SW480 (cell line): ENCODE measurements around the gene ECI2.

ENCODE experiments used
- DNase-seq: peaks from one replicate; pipeline ENCODE4 v3.0.0-alpha.2; 2016; ENCODE audit warnings: low spot score

Gene ECI2, protein sequence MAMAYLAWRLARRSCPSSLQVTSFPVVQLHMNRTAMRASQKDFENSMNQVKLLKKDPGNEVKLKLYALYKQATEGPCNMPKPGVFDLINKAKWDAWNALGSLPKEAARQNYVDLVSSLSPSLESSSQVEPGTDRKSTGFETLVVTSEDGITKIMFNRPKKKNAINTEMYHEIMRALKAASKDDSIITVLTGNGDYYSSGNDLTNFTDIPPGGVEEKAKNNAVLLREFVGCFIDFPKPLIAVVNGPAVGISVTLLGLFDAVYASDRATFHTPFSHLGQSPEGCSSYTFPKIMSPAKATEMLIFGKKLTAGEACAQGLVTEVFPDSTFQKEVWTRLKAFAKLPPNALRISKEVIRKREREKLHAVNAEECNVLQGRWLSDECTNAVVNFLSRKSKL

DNA sequence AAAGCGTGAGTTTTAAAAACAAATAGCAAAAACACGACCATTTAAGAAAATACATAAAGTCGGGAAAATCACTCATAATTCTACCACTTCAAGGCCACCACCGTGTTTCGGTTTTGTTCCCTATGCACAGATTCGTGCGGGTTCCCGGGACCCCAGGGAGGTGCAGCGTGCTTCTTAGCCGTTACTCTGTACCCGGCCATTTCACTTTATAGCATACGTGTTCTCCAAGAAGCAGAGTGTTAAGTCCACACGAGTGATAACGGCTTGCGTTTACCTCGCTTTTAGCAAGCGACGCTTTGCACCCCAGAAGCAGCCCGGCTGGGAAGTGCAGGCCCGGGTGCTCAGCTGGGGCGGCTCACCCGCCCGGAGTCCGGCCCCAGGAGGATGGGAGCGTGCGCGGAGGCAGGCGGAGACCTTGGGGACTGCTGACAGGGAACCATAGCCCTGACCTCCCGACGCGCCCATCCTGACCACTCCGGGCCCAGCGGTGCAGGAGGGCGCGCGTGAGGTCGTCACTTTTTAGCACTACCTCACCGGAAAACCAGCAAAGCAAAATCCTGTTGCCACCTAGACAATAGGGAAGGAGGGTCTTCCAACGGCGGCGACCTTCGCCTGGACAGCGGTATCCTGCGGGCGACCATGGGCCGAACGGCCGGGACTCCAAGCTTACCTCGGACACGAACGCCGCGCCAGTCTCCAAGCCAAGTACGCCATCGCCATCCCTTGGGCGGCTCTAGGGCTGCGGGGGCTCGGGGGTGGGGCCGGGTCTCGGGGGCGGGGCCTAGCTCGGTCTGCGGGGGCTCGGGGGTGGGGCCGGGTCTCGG lies at the start of gene ECI2:
TSS of gene ECI2 (minus strand) at position 735 of the 824 bp plus-strand sequence. CDS start at position 720, 15 bp downstream.
- DNase-seq = peak; percentile 75

GRCh38 chr6:4180652-4181255 lies 45.4 kb upstream of the ECI2 start:
- DNase-seq = peak; percentile 14

DNA sequence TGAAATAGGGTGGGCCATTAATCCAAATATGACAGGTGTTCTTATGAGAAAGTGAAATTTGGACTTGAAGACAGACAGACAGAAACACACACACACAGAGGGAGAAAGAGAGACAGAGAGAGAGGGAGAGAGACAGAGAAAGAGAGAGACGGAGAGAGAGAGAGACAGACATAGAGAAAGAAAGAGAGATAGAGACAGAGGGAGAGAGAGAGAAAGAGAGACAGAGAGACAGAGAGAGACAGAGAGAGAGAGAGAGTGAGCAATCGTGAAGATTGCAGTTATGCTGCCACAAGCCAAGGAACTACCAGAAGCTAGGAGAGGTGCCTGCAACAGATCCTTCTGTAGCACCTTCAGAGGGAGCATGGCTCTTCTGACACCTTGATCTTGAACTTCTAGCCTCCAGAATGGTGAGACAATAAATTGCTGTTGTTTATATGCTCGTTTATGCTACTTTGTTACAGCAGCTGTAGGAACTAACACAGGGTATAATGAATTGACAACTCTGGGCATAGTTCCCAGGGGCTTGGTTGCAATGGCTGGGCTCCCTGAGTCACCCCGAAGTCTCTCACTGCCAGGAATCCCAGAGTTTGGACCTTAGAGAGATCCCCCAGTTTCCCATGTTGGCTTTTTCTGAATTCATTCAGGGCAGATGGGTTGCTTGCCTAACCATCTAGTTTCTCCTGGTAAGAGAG lies 44.7 kb upstream of the ECI2 start:
- no peak for DNase-seq

GRCh38 chr6:4178737-4179333 lies 43.5 kb upstream of the ECI2 start:
- no peak for DNase-seq

- DNase-seq = no peak
These were observed 41.5 kb upstream of the ECI2 start for GRCh38 chr6:4176907-4177306.

GRCh38 chr6:4174042-4174441 lies 38.7 kb upstream of the ECI2 start:
- DNase-seq = no peak

DNA sequence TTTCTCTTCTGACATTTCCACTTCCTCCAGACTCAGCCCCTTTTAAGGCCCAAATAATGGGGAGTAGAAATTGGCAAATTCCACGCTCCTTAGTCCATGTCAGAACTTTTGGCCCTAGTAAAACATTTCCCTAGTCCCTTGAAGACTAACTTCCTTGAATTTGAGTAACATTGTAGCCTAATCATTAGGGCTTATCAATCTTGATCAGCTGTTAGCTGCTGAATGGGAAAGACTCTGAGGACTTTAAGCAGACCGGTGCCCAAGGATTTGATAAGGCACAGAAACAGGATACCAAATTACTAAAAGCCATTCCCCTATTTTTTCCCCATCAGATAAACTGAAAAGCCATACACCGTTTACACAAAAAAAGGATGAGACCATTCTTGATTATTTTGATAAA lies 37.0 kb upstream of the ECI2 start:
- DNase-seq = no peak

- DNase-seq = no peak
These were observed 34.9 kb upstream of the ECI2 start for GRCh38 chr6:4170297-4170696.

DNA sequence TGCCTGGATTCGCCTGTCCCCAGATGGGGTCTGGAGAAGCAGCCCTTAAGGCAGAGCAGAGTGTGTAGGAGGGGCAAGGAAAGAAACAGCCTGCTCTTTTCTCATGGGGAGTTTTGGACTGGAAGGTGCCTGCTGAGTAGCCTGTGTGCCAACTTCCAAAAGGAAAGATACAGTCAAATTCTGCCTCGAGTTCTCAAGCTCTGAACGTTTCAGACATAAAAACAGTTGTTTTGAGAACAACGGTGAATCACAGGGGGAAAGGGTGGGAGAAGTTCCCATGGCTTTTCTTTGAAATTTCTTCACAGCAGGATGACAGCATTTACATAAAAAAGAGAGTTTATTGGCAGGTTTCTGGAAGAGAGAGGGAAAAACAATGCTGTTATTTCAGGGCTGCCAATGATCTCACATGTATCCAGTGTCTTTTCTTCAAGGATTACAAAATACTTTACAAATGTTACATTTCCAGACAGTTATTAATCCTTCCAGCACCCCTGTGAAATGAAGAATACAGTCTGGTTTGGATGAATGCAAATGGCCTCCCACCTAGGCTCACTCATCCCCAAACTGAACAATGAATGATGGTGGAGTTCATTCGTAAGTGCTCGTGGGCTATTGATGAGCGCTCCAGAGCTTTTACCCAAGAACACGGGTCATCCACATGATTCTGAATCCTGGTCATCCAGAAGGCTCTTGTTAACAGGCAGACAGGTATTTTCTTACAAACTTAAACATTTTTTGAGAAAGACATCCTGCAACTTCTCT lies 33.8 kb upstream of the ECI2 start:
- no peak for DNase-seq

DNA sequence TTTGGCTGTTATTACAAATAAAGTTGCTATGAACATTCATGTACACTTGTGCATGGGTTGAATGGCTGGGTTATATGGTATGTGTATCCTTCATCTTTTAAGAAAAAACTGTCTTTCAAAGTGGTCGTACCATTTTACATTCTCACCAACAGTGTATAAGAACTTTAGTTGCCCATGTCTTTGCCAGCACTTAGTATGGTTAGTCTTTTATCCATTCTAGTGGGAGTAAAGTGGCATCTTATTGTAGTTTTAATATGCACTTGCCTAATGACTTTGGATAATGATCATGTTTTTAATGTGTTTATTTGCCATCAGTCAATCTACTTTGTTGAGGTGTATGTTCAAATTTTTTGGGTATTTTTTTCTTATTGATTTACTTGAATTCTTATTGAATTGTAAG lies 32.5 kb upstream of the ECI2 start:
- no peak for DNase-seq

- DNase-seq = no peak
These were observed 31.7 kb upstream of the ECI2 start for GRCh38 chr6:4167123-4167522.

GRCh38 chr6:4164456-4164855 lies 29.1 kb upstream of the ECI2 start:
- DNase-seq = no peak

DNA sequence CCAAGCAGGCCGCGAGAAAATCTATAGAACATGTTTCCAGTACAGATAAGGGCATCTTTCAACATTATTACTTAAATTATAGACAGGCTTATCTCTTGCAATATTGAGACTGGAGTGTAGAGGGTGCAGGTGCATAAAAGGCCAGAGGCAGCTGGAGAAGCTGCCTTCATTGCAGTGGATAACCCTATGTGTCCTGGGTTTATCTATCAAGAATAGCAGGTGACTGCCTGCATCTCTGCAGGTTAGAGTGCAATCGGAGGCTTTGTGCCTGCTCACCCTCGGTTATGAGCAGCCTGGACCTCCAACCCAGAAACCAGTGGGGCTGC lies 28.7 kb upstream of the ECI2 start:
- no peak for DNase-seq

GRCh38 chr6:4163408-4164116 lies 28.2 kb upstream of the ECI2 start:
- no peak for DNase-seq

DNA sequence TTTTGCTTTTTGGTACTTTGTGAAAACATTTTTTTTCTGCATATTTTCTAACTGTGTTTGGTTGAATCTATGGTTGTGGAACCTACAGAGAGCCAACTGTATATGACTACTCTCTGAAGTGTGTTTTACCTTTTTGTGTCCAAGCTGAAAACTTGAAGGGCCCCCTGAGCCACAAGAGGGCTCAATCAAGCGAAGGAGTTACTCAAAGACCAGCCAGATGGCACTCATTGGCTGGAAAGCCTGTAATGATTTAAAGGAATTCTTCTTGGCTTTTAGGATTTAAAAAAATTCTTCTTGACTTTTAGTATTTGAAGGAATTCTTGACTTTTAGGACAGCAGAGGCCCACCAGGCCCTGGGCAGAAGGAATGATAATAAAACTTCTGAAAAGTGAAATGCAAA lies 27.0 kb upstream of the ECI2 start:
- no peak for DNase-seq

DNA sequence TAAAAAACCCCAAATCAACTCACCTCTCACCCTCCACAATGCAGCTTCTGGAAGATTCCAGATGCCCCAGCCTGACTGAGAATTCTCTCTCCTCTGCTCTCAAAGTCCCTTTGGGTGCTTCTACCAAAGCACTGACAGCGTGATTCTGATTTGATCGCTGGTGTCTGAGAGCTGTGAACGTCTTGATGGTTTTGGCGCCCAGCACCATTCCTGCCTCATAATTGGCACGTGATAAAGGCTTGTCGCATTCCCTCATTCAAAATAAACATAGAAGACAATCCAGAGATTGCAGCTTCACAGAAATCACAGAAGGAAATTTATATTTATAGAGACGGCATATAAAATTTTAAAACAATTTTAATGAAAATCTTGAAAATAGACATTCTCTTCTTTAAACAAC lies 24.1 kb upstream of the ECI2 start:
- no peak for DNase-seq

- no peak for DNase-seq
These were observed 22.1 kb upstream of the ECI2 start for GRCh38 chr6:4157506-4157905.

GRCh38 chr6:4155848-4156466 lies 20.6 kb upstream of the ECI2 start:
- DNase-seq = peak; percentile 73

DNA sequence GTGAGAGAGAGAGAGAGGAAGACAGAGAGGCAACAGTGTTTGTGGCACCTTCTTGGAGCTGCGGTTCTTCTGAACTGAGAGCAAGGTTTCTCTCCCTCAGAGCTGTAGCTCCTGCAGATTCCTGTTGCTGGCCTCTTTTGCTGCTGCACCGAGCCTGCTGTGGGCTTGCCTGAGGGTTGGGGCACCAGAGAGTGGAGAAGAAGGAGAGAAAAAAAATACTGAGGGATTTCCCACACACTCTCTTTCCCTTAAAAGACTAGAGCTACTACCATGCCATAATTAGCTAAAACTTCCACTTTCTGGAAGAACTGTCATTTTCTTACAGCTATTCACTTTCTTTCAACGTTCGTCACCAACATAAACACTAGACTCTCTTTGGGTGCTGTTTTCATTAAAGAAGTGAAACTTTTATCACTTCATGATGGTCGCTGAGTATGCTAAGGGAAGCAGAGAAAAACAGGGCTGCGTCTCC lies 18.2 kb upstream of the ECI2 start:
- no peak for DNase-seq

DNA sequence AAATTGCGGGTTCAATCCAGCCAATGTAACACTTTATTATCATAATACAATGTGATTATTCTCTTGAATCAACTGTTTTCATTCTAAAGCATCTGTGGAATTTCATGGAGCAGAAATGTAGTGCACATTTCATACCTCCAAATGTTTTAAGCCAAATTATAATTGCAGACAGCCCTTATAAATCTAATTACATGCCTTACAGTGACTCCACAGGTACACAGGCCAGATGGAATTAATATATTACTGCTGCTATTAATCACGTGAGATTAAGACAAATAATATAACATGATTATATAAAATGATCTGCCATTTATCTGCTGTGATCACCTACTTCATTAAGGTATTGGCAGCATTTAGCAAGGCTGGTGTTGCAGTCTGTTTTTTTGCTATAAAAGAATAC lies 9.7 kb upstream of the ECI2 start:
- no peak for DNase-seq
